Panc1 (cell line): ENCODE results near the gene TRDMT1. TPM values are rescaled to one million over a fixed set of nuclear protein-coding genes. Genes with fewer than 3 reads are reported as not detected.

Experiments used
- ATAC-seq: fragments of 200-7000 bp; cut with Tn5 transposase; 2 replicates; pipeline ENCODE4 v1.9.1; 2020; ENCODE audit warnings: mild to moderate bottlenecking, moderate library complexity
- BruUV-seq: library from RNA; stranded (reverse); fragments of 400-500 nt; replicated peaks from 2 replicates; lab custom pipeline; 2021; lab: Mats Ljungman, UMichigan
- CTCF ChIA-PET: fragments of 300-600 bp; sonication (Branson Sonifier 250); formaldehyde crosslinking; loops from one replicate; lab custom pipeline; 2022; ENCODE audit warnings: antibody characterized with exemption; lab: Charles Lee
- POLR2A ChIA-PET: fragments of 300-600 bp; sonication (Branson Sonifier 250); formaldehyde crosslinking; loops from one replicate; lab custom pipeline; 2022; ENCODE audit warnings: antibody characterized with exemption; lab: Charles Lee
- DNase-seq: peaks from one replicate; pipeline ENCODE4 v3.0.0-alpha.2; 2010; ENCODE audit warnings: low read depth, low spot score
- H3K27ac ChIP-seq: 2 replicates; pipeline ENCODE4 v1.5.1; 2011; ENCODE audit warnings: mild to moderate bottlenecking, low read length, inconsistent platforms
- H3K27me3 ChIP-seq: fragments of 200-500 bp; sonication (Bioruptor generic); 2 replicates; pipeline ENCODE4 v1.6.0; 2014; ENCODE audit warnings: low read length, inconsistent platforms; ENCODE audit not compliant: control insufficient read depth, insufficient read depth
- H3K36me3 ChIP-seq: fragments of 200-500 bp; sonication (Bioruptor generic); 2 replicates; pipeline ENCODE4 v1.5.1; 2014; ENCODE audit warnings: inconsistent platforms, mild to moderate bottlenecking, low read length, moderate library complexity; ENCODE audit not compliant: control insufficient read depth, insufficient read depth
- H3K4me1 ChIP-seq: 2 replicates; pipeline ENCODE4 v1.5.1; 2011; ENCODE audit warnings: inconsistent platforms, mild to moderate bottlenecking, low read length, moderate library complexity; ENCODE audit not compliant: control insufficient read depth, insufficient read depth
- H3K4me3 ChIP-seq, 2 experiments: 2 replicates each; pipeline ENCODE4 v1.5.1; 2011 to 2012; ENCODE audit warnings: low read depth in 2 of 2, low read length in 2 of 2, mild to moderate bottlenecking in 2 of 2, inconsistent platforms in 1 of 2, moderate library complexity in 1 of 2
- H3K9me3 ChIP-seq: fragments of 200-500 bp; sonication (Bioruptor generic); 2 replicates; pipeline ENCODE4 v1.5.1; 2014; ENCODE audit warnings: low read depth, mild to moderate bottlenecking, inconsistent platforms, low read length, moderate library complexity; ENCODE audit not compliant: control insufficient read depth, insufficient read depth
- CTCF ChIP-seq: fragments of 450-650 bp; IDR thresholded peaks from 2 replicates; pipeline ENCODE4 v1.5.1; 2017; ENCODE audit warnings: mild to moderate bottlenecking
- POLR2AphosphoS5 ChIP-seq: IDR thresholded peaks from 2 replicates; pipeline ENCODE4 v1.6.1; 2012; ENCODE audit warnings: mild to moderate bottlenecking, low read depth, low read length, moderate library complexity
- REST ChIP-seq, 2 experiments: IDR thresholded peaks; 2 replicates each; pipeline ENCODE4 v1.6.1; 2011 to 2012; ENCODE audit warnings: low read depth in 2 of 2, control low read depth in 1 of 2, low read length in 1 of 2, mild to moderate bottlenecking in 1 of 2, moderate library complexity in 1 of 2; ENCODE audit not compliant: insufficient read depth in 1 of 2
- SIN3A ChIP-seq: IDR thresholded peaks from 2 replicates; pipeline ENCODE4 v1.6.1; 2012; ENCODE audit warnings: low read depth, mild to moderate bottlenecking, low read length, moderate library complexity, borderline replicate concordance; ENCODE audit not compliant: insufficient read depth
- TCF7L2 ChIP-seq: IDR thresholded peaks from 2 replicates; pipeline ENCODE4 v1.6.1; 2011; ENCODE audit warnings: mild to moderate bottlenecking, low read depth, low read length, inconsistent platforms
- in situ Hi-C: cut with HindIII; loops from 2 replicates; pipeline ENCODE4 v1.10.0; 2016; ENCODE audit warnings: low sequenced_read_pairs, low pct_unique_long_range_greater_than_20kb
- intact Hi-C: fragments of 100-400 bp; cut with micrococcal nuclease; formaldehyde crosslinking; loops from one replicate; pipeline ENCODE4 v1.10.0; 2022; ENCODE audit not compliant: unreplicated experiment
- total RNA-seq: library from RNA; stranded (reverse); gene quantifications from one replicate; pipeline ENCODE4 v1.2.1, GENCODE V29; 2021; ENCODE audit not compliant: unreplicated experiment

The TRDMT1 gene
- total RNA-seq, 1 experiment from 2014 or later: 7.6 TPM

GRCh38 chr10:17143055-17143690 lies 58.3 kb downstream of the TRDMT1 start:
- ATAC-seq: no peak
- CTCF ChIA-PET: no interaction called here
- Histone ChIP-seq H3K27ac (no peak overlapping the region; the same call in 1 of the 2 replicates), H3K4me3 (no peak overlapping the region), H3K36me3 (no peaks in the 10 kb centered on the region), H3K9me3 (no peaks in the 10 kb centered on the region; the same call in 1 of the 2 replicates), H3K4me1 (no peaks in the 10 kb centered on the region), H3K27me3 (no peaks in the 10 kb centered on the region)
- in situ Hi-C loops: no loop called here
- TF ChIP-seq POLR2AphosphoS5 (no peak), CTCF (no peak), REST (IDR thresholded peaks at IDR 0.05; ENCODE audit: insufficient read depth in 1 of 2, low read depth in 2 of 2, low read length in 1 of 2) (no peak), TCF7L2 (no peak), SIN3A (no peak)
- no TSS peak for BruUV-seq
- no peak for DNase-seq
- POLR2A ChIA-PET: interaction anchor here (0.7 to 1.0 kb wide), 2 partner anchors 11 to 17 kb away, joined by 4 read pairs; no protein-coding TSS in a partner anchor
- intact Hi-C loops: no loop called here

GRCh38 chr10:17141504-17142229 lies 59.8 kb downstream of the TRDMT1 start:
- in situ Hi-C loops: no loop called here
- Histone ChIP-seq H3K4me1 (no peaks in the 10 kb centered on the region), H3K36me3 (no peaks in the 10 kb centered on the region), H3K9me3 (no peaks in the 10 kb centered on the region; the same call in 1 of the 2 replicates), H3K27me3 (no peaks in the 10 kb centered on the region), H3K4me3 (no peak overlapping the region), H3K27ac (no peak overlapping the region; the same call in 1 of the 2 replicates)
- BruUV-seq: TSS peak; percentile 44
- DNase-seq: no peak
- ChIA-PET POLR2A (no interaction called here), CTCF (no interaction called here)
- intact Hi-C loops: no loop called here
- ATAC-seq: no peak
- TF ChIP-seq CTCF: no peak
- TF ChIP-seq TCF7L2: no peak
- no peak for TF ChIP-seq POLR2AphosphoS5
- TF ChIP-seq REST (IDR thresholded peaks at IDR 0.05; ENCODE audit: insufficient read depth in 1 of 2, low read depth in 2 of 2, low read length in 1 of 2): no peak
- TF ChIP-seq SIN3A: no peak
